Heart right ventricle (tissue), 16 donors: Measurements from ENCODE around the gene MCCC1. TPM values are rescaled to one million over a fixed set of nuclear protein-coding genes. Genes with fewer than 3 reads are reported as not detected.

Experiments
- ATAC-seq, 8 donors: fragments of 200-7000 bp; cut with Tn5 transposase; one replicate each; pipeline ENCODE4 v1.9.1; 2020; ENCODE audit warnings: mild to moderate bottlenecking in 8 of 8, moderate library complexity in 8 of 8, moderate number of reproducible peaks in 1 of 8
- DNase-seq, 2 donors: peaks; one replicate each; pipeline ENCODE4 v3.0.0-alpha.2; 2020
- H3K27ac ChIP-seq, 10 donors: fragments of 200-600 bp; sonication (generic) in 2 of 10; one replicate each; pipeline versions ENCODE4 v1.5.0 to v1.8.0; 2020 to 2022; ENCODE audit warnings: mild to moderate bottlenecking in 3 of 10
- H3K27me3 ChIP-seq, 7 donors: fragments of 200-600 bp; one replicate each; pipeline ENCODE4 v1.8.0; 2021 to 2022; ENCODE audit warnings: mild to moderate bottlenecking in 2 of 7
- H3K36me3 ChIP-seq, 9 donors: fragments of 200-600 bp; sonication (generic) in 1 of 9; one replicate each; pipeline versions ENCODE4 v1.5.0 to v1.8.0; 2020 to 2022; ENCODE audit warnings: mild to moderate bottlenecking in 2 of 9
- H3K4me1 ChIP-seq, 9 donors: fragments of 200-600 bp; sonication (generic) in 1 of 9; one replicate each; pipeline versions ENCODE4 v1.5.0 to v1.8.0; 2020 to 2022; ENCODE audit warnings: mild to moderate bottlenecking in 4 of 9
- H3K4me3 ChIP-seq, 10 donors: fragments of 200-600 bp; sonication (generic) in 2 of 10; one replicate each; pipeline versions ENCODE4 v1.5.0 to v1.8.0; 2020 to 2022; ENCODE audit warnings: mild to moderate bottlenecking in 7 of 10, moderate library complexity in 2 of 10
- H3K9me3 ChIP-seq, 11 donors: fragments of 200-600 bp in 10 of 11; sonication (generic) in 2 of 11; one replicate each; pipeline versions ENCODE4 v1.5.0 to v1.8.0; 2013 to 2022; ENCODE audit warnings: mild to moderate bottlenecking in 2 of 11, control low read depth in 1 of 11, moderate library complexity in 1 of 11
- CTCF ChIP-seq, 9 donors: fragments of 200-600 bp; sonication (generic) in 2 of 9; IDR thresholded peaks; one replicate each; pipeline versions ENCODE4 v1.5.0 to v1.8.0; 2021 to 2022; ENCODE audit warnings: antibody characterized with exemption in 9 of 9, mild to moderate bottlenecking in 5 of 9, moderate library complexity in 1 of 9
- WGBS, 2 donors: extraction: QIAGEN DNeasy Blood & Tissue Kit; methylation state at CpG; one replicate each; pipeline ENCODE4 v1.1.7; 2013; ENCODE audit warnings: inconsistent platforms in 1 of 2; 5-methylcytosine and 5-hydroxymethylcytosine counted together
- intact Hi-C, 10 donors: fragments of 100-400 bp; cut with DNase I; formaldehyde crosslinking; loops; one replicate each; pipeline versions ENCODE4 v1.11.1 to v1.14.2; 2022
- polyA plus RNA-seq, 2 donors: library from polyadenylated mRNA; stranded (reverse); fragments of 200-250 nt; gene quantifications; one replicate each; pipeline ENCODE4 v1.2.3, GENCODE V29; 2013
- total RNA-seq, 10 donors: library from RNA; stranded (reverse); fragmentation: NEBNext Ultra II Directional in 3 of 10; extraction: Animal tissue kit (Norgen Biotek cat#: 25700) in 3 of 10; gene quantifications; one replicate each; pipeline versions ENCODE4 v1.2.1 to v1.2.4, GENCODE V29; 2021 to 2023
- donor health status: Arrhythmogenic right ventricular cardiomyopathy.
- donor health status: ischemic (EF 13 %, LVEDD 7.1; RV severe dilation, severe dysfunction).
- donor health status: healthy with polysubstance abuse.
- donor health status: DM: no; HTN: yes; CAD: no.
- donor health status: DM: no; HTN: no; CAD: no.
- donor health status: ischemic (EF 25% LVEDD 6.9; RV normal size, moderate dysfunction).
- donor health status: ischemic (EF 25% LVEDD 5.7; RV mildly dilated, moderate dysfunction).
- donor health status: healthy.
- donor health status: DM: yes; HTN: yes; CAD: no.
- donor health status: Ischemic cardiomyopathy.
- donor health status: ischemic (EF 35%, LVEDD 5.7; RV mildly dilated, moderate dysfunction).
- donor health status: nonischemic (EF 11% LVEDD 7.7; RV severe dilation, severe dysfunction).
- donor health status: DM: yes; HTN: yes; CAD: no.
- donor health status: PGD.
- donor health status: ischemic (EF 29% LVEDD 5.4; RV normal size, mild dysfunction).
- donor health status: nonischemic (EF 23%, LVEDD 6.1; RV moderate dilation, normal function).

The MCCC1 gene
- total and polyA plus RNA-seq, 12 donors, result 28.9 to 62.9 (median 46.0) TPM

- peak overlapping the region; percentile 76 to 98 (median 95) for H3K4me3 ChIP-seq
- intact Hi-C loops, result no loop called here
- whole genome bisulfite sequencing, 2 donors, result 64 to 69% methylated on average over 10 of the region's 10 CpGs
- peak overlapping the region in 9 of 10 donors; percentile 71 to 95 (median 90) for H3K27ac ChIP-seq
- peaks cover 0 to 26% (median 22%) of the 10 kb centered on the region in 9 donors for H3K4me1 ChIP-seq
- H3K9me3 ChIP-seq, result no peaks in the 10 kb centered on the region
- peak in 5 of 8 donors; percentile 10 to 28 (median 18) for ATAC-seq
- H3K27me3 ChIP-seq, result no peaks in the 10 kb centered on the region
- peak in 1 of 2 donors; percentile 11 for DNase-seq
- no peaks in the 10 kb centered on the region for H3K36me3 ChIP-seq
- no peak for TF ChIP-seq CTCF (IDR thresholded peaks at IDR 0.05)
Observed at GRCh38 chr3:182981038-182981380, 118.3 kb downstream of the MCCC1 start.

GRCh38 chr3:182980204-182981037 is 118.9 kb downstream of the MCCC1 start, which contains the start of gene DCUN1D1:
Gene DCUN1D1 (minus strand): TSS chr3:182980538. CDS start chr3:182980489, 49 bp downstream.
- TF ChIP-seq CTCF (IDR thresholded peaks at IDR 0.05), result no peak
- Histone ChIP-seq H3K27me3 (no peaks in the 10 kb centered on the region), H3K27ac (peak within 1 kb of the TSS; percentile 74 to 95 (median 90)), H3K9me3 (no peaks in the 10 kb centered on the region), H3K4me3 (peak within 1 kb of the TSS; percentile 76 to 98 (median 95)), H3K4me1 (peaks cover 0 to 26% (median 22%) of the 10 kb centered on the region in 9 donors), H3K36me3 (no peaks in the 10 kb centered on the region)
- ATAC-seq (peak; percentile 95 to 98 (median 97)), DNase-seq (peak; percentile 91 to 94)
- intact Hi-C loops, result no loop called here
- 1% methylated on average over 41 to 105 of the region's 106 CpGs for WGBS, 2 donors

- H3K27ac ChIP-seq, result peak overlapping the region; percentile 74 to 95 (median 90)
- H3K4me3 ChIP-seq, result peak overlapping the region; percentile 76 to 98 (median 95)
- intact Hi-C loops, result loop anchor here in 1 of 10 donors (5.0 kb wide), 1 partner anchor 187 kb away; the partner anchor contains the start of gene ATP11B
- no peak for TF ChIP-seq CTCF (IDR thresholded peaks at IDR 0.05)
- ATAC-seq, result peak; percentile 13 to 40 (median 26)
- H3K27me3 ChIP-seq, result no peaks in the 10 kb centered on the region
- peak in 1 of 2 donors; percentile 21 for DNase-seq
- H3K9me3 ChIP-seq, result no peaks in the 10 kb centered on the region
- H3K4me1 ChIP-seq, result peaks cover 0 to 26% (median 24%) of the 10 kb centered on the region in 9 donors
- WGBS, 2 donors, result 0 to 1% methylated on average over 23 to 29 of the region's 29 CpGs
- no peaks in the 10 kb centered on the region for H3K36me3 ChIP-seq
Observed at GRCh38 chr3:182979674-182980191, 119.6 kb downstream of the MCCC1 start.

GRCh38 chr3:182979103-182979673 is 120.1 kb downstream of the MCCC1 start:
- WGBS, 2 donors, result 1 to 3% methylated on average over 10 of the region's 10 CpGs
- H3K27ac ChIP-seq, result peak overlapping the region in 7 of 10 donors; percentile 82 to 95 (median 91)
- H3K9me3 ChIP-seq, result no peaks in the 10 kb centered on the region
- H3K27me3 ChIP-seq, result no peaks in the 10 kb centered on the region
- intact Hi-C loops, result loop anchor here in 1 of 10 donors (5.0 kb wide), 1 partner anchor 187 kb away; the partner anchor contains the start of gene ATP11B
- ATAC-seq, result peak in 1 of 8 donors; percentile 23
- peaks cover 0 to 28% (median 24%) of the 10 kb centered on the region in 9 donors for H3K4me1 ChIP-seq
- H3K4me3 ChIP-seq, result peak overlapping the region; percentile 76 to 98 (median 95)
- H3K36me3 ChIP-seq, result no peaks in the 10 kb centered on the region
- no peak for DNase-seq
- no peak for TF ChIP-seq CTCF (IDR thresholded peaks at IDR 0.05)
